Measurements from ENCODE around the gene NDST1. TPM values are rescaled to one million over a fixed set of nuclear protein-coding genes. Genes with fewer than 3 reads are reported as not detected.

NDST1 gene
- total RNA-seq, 1 experiment from 2014 or later, result 69.9 TPM

GRCh38 chr5:150587016-150587415 lies 79.1 kb downstream of the NDST1 start (continued):
- TF ChIP-seq ZNF425 (CRISPR knock-in tag; conservative IDR thresholded peaks at IDR 0.05) (no peak), PRDM15 (CRISPR knock-in tag; IDR thresholded peaks at IDR 0.05) (no peak), KAT7 (CRISPR knock-in tag; IDR thresholded peaks at IDR 0.05; ENCODE audit: borderline replicate concordance) (no peak), NR2C2 (CRISPR knock-in tag; IDR thresholded peaks at IDR 0.05) (no peak), E2F4 (CRISPR knock-in tag; IDR thresholded peaks at IDR 0.05; ENCODE audit: borderline replicate concordance, low read depth) (no peak), ZNF232 (CRISPR knock-in tag; IDR thresholded peaks at IDR 0.05) (no peak), MLX (CRISPR knock-in tag; IDR thresholded peaks at IDR 0.05) (no peak), SMAD3 (CRISPR knock-in tag; IDR thresholded peaks at IDR 0.05; ENCODE audit: borderline replicate concordance) (no peak), PREB (CRISPR knock-in tag; IDR thresholded peaks at IDR 0.05; ENCODE audit: borderline replicate concordance) (no peak), ZNF281 (CRISPR knock-in tag; IDR thresholded peaks at IDR 0.05) (no peak), HMGXB4 (CRISPR knock-in tag; IDR thresholded peaks at IDR 0.05) (no peak), NR3C1 (CRISPR knock-in tag; conservative IDR thresholded peaks at IDR 0.05; ENCODE audit: low read depth) (no peak)
